ENCODE measurements around the gene GAPVD1. TPM values are rescaled to one million over a fixed set of nuclear protein-coding genes. Genes with fewer than 3 reads are reported as not detected.
"Not testable (repeated sequence)": the region's sequence is repeated elsewhere in the genome, so short reads cannot be mapped to it uniquely, and the experiment has no call there.

The GAPVD1 gene
- total RNA-seq, 2 donors from 2014 or later: 40.0 to 51.9 TPM

- Mint-ChIP-seq H3K9me3 (no peaks in the 10 kb centered on the region), H3K36me3 (ENCODE audit: insufficient read depth in 2 of 2) (peaks cover 2 to 6% of the 10 kb centered on the region in 2 donors), H3K27ac (peak overlapping the region; percentile 21), H3K4me3 (no peak overlapping the region), H3K27me3 (ENCODE audit: low read depth) (no peaks in the 10 kb centered on the region), H3K4me1 (ENCODE audit: low read depth) (peaks cover 8% of the 10 kb centered on the region)
- no peak for ATAC-seq (replicated peaks in 1 of 2)
- DNase-seq: no peak
Measured at GRCh38 chr9:125296843-125297372, 35.3 kb downstream of the GAPVD1 start.

- Mint-ChIP-seq H3K36me3 (ENCODE audit: insufficient read depth in 2 of 2) (peaks cover 2 to 11% of the 10 kb centered on the region in 2 donors), H3K27ac (peak overlapping the region; percentile 21), H3K9me3 (no peaks in the 10 kb centered on the region), H3K27me3 (ENCODE audit: low read depth) (no peaks in the 10 kb centered on the region), H3K4me1 (ENCODE audit: low read depth) (peaks cover 8% of the 10 kb centered on the region), H3K4me3 (no peak overlapping the region)
- no peak for ATAC-seq (replicated peaks in 1 of 2)
- DNase-seq: no peak
Measured at GRCh38 chr9:125297917-125298316, 36.3 kb downstream of the GAPVD1 start.

- Mint-ChIP-seq H3K4me3 (no peak overlapping the region), H3K36me3 (ENCODE audit: insufficient read depth in 2 of 2) (peaks cover 5 to 25% of the 10 kb centered on the region in 2 donors), H3K4me1 (ENCODE audit: low read depth) (peaks cover 6% of the 10 kb centered on the region), H3K27me3 (ENCODE audit: low read depth) (no peaks in the 10 kb centered on the region), H3K27ac (peak overlapping the region; percentile 73), H3K9me3 (no peaks in the 10 kb centered on the region)
- no peak for DNase-seq
- ATAC-seq (replicated peaks in 1 of 2): no peak
Measured at GRCh38 chr9:125302241-125302640, 40.6 kb downstream of the GAPVD1 start.

- Mint-ChIP-seq H3K9me3 (no peaks in the 10 kb centered on the region), H3K27me3 (ENCODE audit: low read depth) (no peaks in the 10 kb centered on the region), H3K36me3 (ENCODE audit: insufficient read depth in 2 of 2) (peaks cover 7 to 30% of the 10 kb centered on the region in 2 donors), H3K27ac (peak overlapping the region; percentile 57), H3K4me1 (ENCODE audit: low read depth) (no peaks in the 10 kb centered on the region), H3K4me3 (no peak overlapping the region)
- ATAC-seq (replicated peaks in 1 of 2): no peak
- DNase-seq: no peak
Measured at GRCh38 chr9:125304273-125304672, 42.6 kb downstream of the GAPVD1 start.

GRCh38 chr9:125312411-125312810 is 50.8 kb downstream of the GAPVD1 start:
- ATAC-seq (replicated peaks in 1 of 2): peak; percentile 9 to 74
- H3K4me3 Mint-ChIP-seq: no peak overlapping the region

GRCh38 chr9:125316359-125316758 is 54.7 kb downstream of the GAPVD1 start:
- H3K27me3 Mint-ChIP-seq (ENCODE audit: low read depth); H3K4me3 Mint-ChIP-seq; H3K4me1 Mint-ChIP-seq (ENCODE audit: low read depth); H3K27ac Mint-ChIP-seq; ATAC-seq (replicated peaks in 1 of 2); DNase-seq; H3K9me3 Mint-ChIP-seq: not testable (repeated sequence)
- H3K36me3 Mint-ChIP-seq (ENCODE audit: insufficient read depth in 2 of 2): peaks cover 25 to 51% of the 10 kb centered on the region in 2 donors

More at GRCh38 chr9:125312411-125312810, 50.8 kb downstream of the GAPVD1 start:
- Mint-ChIP-seq H3K27me3 (ENCODE audit: low read depth) (no peaks in the 10 kb centered on the region), H3K4me1 (ENCODE audit: low read depth) (no peaks in the 10 kb centered on the region), H3K9me3 (peaks cover 0 to 2% of the 10 kb centered on the region in 2 donors), H3K36me3 (ENCODE audit: insufficient read depth in 2 of 2) (peaks cover 20 to 44% of the 10 kb centered on the region in 2 donors), H3K27ac (no peak overlapping the region)
- DNase-seq: no peak

- Mint-ChIP-seq H3K4me3 (no peak overlapping the region), H3K9me3 (peaks cover 0 to 2% of the 10 kb centered on the region in 2 donors), H3K27me3 (ENCODE audit: low read depth) (no peaks in the 10 kb centered on the region), H3K27ac (no peak overlapping the region), H3K36me3 (ENCODE audit: insufficient read depth in 2 of 2) (peaks cover 27 to 51% of the 10 kb centered on the region in 2 donors), H3K4me1 (ENCODE audit: low read depth) (no peaks in the 10 kb centered on the region)
- no peak for DNase-seq
- ATAC-seq (replicated peaks in 1 of 2): no peak
Measured at GRCh38 chr9:125317704-125318103, 56.1 kb downstream of the GAPVD1 start.

- Mint-ChIP-seq H3K27ac (no peak overlapping the region), H3K4me1 (ENCODE audit: low read depth) (no peaks in the 10 kb centered on the region), H3K9me3 (no peaks in the 10 kb centered on the region), H3K27me3 (ENCODE audit: low read depth) (no peaks in the 10 kb centered on the region), H3K4me3 (no peak overlapping the region), H3K36me3 (ENCODE audit: insufficient read depth in 2 of 2) (peaks cover 9 to 33% of the 10 kb centered on the region in 2 donors)
- ATAC-seq (replicated peaks in 1 of 2): no peak
- no peak for DNase-seq
Measured at GRCh38 chr9:125321496-125321895, 59.9 kb downstream of the GAPVD1 start.

- no peaks in the 10 kb centered on the region for H3K9me3 Mint-ChIP-seq
- no peaks in the 10 kb centered on the region for H3K27me3 Mint-ChIP-seq (ENCODE audit: low read depth)
- H3K36me3 Mint-ChIP-seq (ENCODE audit: insufficient read depth in 2 of 2): peaks cover 6 to 23% of the 10 kb centered on the region in 2 donors
- ATAC-seq (replicated peaks in 1 of 2) (no peak), DNase-seq (no peak)
- no peak overlapping the region for H3K27ac Mint-ChIP-seq
- H3K4me1 Mint-ChIP-seq (ENCODE audit: low read depth): no peaks in the 10 kb centered on the region
- H3K4me3 Mint-ChIP-seq: no peak overlapping the region
Measured at GRCh38 chr9:125323615-125324014, 62.0 kb downstream of the GAPVD1 start.

- Mint-ChIP-seq H3K9me3 (no peaks in the 10 kb centered on the region), H3K4me3 (no peak overlapping the region), H3K27ac (no peak overlapping the region), H3K27me3 (ENCODE audit: low read depth) (no peaks in the 10 kb centered on the region), H3K4me1 (ENCODE audit: low read depth) (peaks cover 15% of the 10 kb centered on the region), H3K36me3 (ENCODE audit: insufficient read depth in 2 of 2) (peaks cover 6 to 25% of the 10 kb centered on the region in 2 donors)
- DNase-seq (no peak), ATAC-seq (replicated peaks in 1 of 2) (no peak)
Measured at GRCh38 chr9:125325826-125326225, 64.2 kb downstream of the GAPVD1 start.

GRCh38 chr9:125329978-125330377 is 68.4 kb downstream of the GAPVD1 start:
- Mint-ChIP-seq H3K9me3 (no peaks in the 10 kb centered on the region), H3K36me3 (ENCODE audit: insufficient read depth in 2 of 2) (peaks cover 10 to 26% of the 10 kb centered on the region in 2 donors), H3K4me1 (ENCODE audit: low read depth) (peaks cover 37% of the 10 kb centered on the region), H3K27ac (no peak overlapping the region), H3K4me3 (no peak overlapping the region), H3K27me3 (ENCODE audit: low read depth) (no peaks in the 10 kb centered on the region)
- DNase-seq: no peak
- no peak for ATAC-seq (replicated peaks in 1 of 2)

GRCh38 chr9:125330587-125330986 is 69.0 kb downstream of the GAPVD1 start:
- Mint-ChIP-seq H3K36me3 (ENCODE audit: insufficient read depth in 2 of 2) (peaks cover 10 to 27% of the 10 kb centered on the region in 2 donors), H3K4me1 (ENCODE audit: low read depth) (peaks cover 37% of the 10 kb centered on the region), H3K4me3 (no peak overlapping the region), H3K27ac (no peak overlapping the region), H3K9me3 (no peaks in the 10 kb centered on the region), H3K27me3 (ENCODE audit: low read depth) (no peaks in the 10 kb centered on the region)
- DNase-seq (no peak), ATAC-seq (replicated peaks in 1 of 2) (peak in 1 of 2 donors; percentile 22)

- peaks cover 37% of the 10 kb centered on the region for H3K4me1 Mint-ChIP-seq (ENCODE audit: low read depth)
- peaks cover 12 to 22% of the 10 kb centered on the region in 2 donors for H3K36me3 Mint-ChIP-seq (ENCODE audit: insufficient read depth in 2 of 2)
- ATAC-seq (replicated peaks in 1 of 2) (peak; percentile 99), DNase-seq (peak; percentile 58 to 67)
- peak overlapping the region in 1 of 2 donors; percentile 37 for H3K4me3 Mint-ChIP-seq
- H3K27ac Mint-ChIP-seq: peak overlapping the region; percentile 25
- no peaks in the 10 kb centered on the region for H3K9me3 Mint-ChIP-seq
- no peaks in the 10 kb centered on the region for H3K27me3 Mint-ChIP-seq (ENCODE audit: low read depth)
Measured at GRCh38 chr9:125332527-125332926, 70.9 kb downstream of the GAPVD1 start.

- peaks cover 8% of the 10 kb centered on the region for H3K4me1 Mint-ChIP-seq (ENCODE audit: low read depth)
- H3K27me3 Mint-ChIP-seq (ENCODE audit: low read depth): no peaks in the 10 kb centered on the region
- no peaks in the 10 kb centered on the region for H3K9me3 Mint-ChIP-seq
- H3K36me3 Mint-ChIP-seq (ENCODE audit: insufficient read depth in 2 of 2): peaks cover 5 to 15% of the 10 kb centered on the region in 2 donors
- H3K27ac Mint-ChIP-seq: no peak overlapping the region
- DNase-seq (no peak), ATAC-seq (replicated peaks in 1 of 2) (no peak)
- no peak overlapping the region for H3K4me3 Mint-ChIP-seq
Measured at GRCh38 chr9:125337236-125337635, 75.6 kb downstream of the GAPVD1 start.
